Activated gamma-delta T cell treated with anti-CD3 and anti-CD28 coated beads, Interleukin-2, amount 50 U/mL, for 16 hours (primary cell): ENCODE measurements around the gene WDR18.
"Not testable (repeated sequence)": the region's sequence is repeated elsewhere in the genome, so short reads cannot be mapped to it uniquely, and the experiment has no call there.

Source experiments
- DNase-seq: peaks from one replicate; pipeline ENCODE4 v3.0.0-alpha.2; 2020; ENCODE audit warnings: low read depth

The WDR18 gene

DNA sequence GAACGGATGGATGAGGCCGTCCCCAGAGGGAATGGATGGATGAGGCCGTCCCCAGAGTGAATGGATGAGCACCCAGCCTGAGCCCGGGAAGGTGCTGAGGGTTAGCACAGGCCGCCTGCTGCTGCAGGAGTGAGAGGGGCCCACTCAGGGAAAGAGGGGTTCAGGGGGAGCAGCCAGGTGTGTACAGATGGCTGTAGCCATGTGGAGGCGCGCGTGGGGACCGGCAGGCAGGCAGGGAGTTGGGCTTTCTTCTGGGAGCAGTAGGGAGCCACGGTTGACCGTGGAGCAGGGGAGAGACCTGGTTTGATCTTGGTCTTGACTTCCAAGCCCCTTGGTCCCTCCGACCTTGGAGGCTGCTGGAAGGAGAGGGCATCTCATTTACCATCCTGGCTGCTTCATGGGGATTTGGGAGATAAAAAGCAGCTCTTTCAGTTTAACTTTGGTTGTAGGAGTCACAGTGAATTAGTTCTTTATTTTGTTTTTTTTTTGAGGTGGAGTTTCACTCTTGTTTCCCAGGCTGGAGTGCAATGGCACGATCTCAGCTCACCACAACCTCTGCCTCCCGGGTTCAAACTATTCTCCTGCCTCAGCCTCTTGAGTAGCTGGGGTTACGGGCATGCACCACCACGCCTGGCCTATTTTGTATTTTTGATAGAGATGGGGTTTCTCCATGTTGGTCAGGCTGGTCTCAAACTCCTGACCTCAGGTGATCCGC, 33.6 kb upstream of the WDR18 start:
- no peak for DNase-seq

DNA sequence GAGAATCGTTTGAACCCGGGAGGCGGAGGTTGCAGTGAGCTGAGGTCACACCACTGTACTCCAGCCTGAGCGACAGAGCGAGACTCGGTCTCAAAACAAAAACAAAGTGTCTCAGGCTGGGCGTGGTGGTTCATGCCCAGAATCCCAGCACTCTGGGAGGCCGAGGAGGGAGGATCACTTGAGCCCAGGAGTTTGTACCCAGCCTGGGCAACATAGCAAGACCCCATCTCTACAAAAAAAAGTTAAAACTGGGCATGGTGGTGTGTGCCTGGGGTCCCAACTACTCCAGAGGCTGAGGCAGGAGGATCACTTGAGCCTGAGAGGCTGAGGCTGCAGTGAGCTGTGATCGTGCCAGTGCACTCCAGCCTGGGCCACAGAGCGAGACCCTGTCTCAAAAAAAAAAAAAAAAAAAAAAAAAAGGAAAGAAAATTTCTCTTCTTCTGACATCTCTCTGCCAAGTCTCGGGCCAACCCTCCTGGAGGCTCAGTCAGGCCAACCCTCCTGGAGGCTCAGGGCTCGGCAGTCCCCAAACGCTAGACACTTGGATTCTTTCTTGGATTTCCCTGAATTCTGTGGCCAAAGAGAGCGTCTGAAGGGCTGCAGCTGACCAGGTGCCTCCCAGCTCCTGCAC, 32.0 kb upstream of the WDR18 start:
- DNase-seq: no peak

DNA sequence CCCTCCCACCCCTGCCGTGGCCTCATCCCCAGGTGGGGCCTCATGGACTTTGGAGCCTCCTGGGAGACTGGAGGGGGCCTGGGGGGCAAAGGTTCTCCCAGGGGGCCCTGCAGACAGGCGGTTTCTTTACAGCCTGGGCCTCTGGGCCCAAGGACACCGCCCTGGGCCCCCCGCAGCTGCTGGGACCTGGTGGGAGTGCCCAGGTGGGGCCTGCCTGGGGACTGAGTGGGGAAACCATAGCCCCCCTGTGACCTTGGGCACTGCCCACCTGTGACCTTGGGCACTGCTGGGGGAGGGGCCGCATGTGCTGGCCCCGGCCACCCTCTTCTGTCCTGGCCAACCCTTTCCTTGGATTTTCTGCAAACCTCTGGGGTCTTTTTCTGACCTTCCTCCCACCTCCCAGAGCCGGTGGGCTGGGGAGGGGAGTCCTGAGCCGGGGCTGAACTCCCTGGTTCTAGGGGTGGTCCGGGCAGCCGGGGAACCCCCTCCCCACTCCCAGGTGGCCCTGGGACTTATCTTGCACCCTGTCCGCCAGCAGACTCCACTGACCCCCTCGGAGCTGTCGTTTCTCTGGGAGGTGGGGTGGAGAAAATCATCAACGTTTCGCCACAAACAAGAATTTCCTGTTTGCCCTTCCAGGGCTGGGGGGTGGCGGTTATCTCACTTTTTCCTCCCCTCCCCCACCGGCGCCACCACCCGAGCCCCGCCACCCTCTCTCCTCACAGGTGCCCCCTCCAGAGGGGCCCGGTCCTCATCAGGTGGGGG, 31.3 kb upstream of the WDR18 start:
- DNase-seq: no peak

DNA sequence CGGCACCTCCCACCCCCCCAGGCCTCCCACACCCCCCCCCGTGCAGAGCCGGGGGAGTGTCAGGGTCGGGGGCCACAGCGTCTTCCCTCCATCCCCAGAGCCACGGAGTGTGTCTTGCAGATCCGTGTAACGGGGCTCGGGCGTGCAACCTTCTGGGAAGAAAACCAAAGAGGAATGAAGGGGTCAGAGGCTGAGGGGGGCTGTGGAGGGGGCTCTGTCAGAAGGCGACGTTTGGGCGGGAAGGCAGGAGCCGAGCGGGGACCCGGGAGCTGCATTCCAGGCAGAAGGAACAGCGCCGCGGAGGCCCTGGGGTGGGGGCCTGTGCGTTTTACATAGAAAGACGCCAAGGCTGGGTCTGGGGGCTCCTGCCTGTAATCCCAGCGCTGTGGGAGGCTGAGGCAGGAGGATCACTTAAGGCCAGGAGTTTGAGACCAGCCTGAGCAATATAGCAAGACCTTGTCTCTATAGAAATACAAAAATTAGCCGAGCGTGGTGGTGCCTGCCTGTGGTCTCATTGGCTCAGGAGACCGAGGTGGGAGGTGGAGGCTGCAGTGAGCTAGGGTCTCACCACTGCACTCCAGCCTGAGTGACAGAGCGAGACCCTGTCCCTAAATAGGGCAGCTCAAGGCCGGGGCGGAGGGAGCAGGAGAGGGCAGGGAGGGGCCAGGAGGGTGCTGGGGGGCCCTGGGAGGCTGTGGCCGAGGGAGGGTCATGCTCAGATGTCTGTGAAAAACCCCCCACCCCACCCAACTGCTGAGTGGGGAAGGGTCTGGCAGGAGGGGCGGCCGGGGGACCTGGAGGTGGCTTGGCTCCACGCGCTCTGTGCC, 30.5 kb upstream of the WDR18 start:
- DNase-seq: no peak

DNA sequence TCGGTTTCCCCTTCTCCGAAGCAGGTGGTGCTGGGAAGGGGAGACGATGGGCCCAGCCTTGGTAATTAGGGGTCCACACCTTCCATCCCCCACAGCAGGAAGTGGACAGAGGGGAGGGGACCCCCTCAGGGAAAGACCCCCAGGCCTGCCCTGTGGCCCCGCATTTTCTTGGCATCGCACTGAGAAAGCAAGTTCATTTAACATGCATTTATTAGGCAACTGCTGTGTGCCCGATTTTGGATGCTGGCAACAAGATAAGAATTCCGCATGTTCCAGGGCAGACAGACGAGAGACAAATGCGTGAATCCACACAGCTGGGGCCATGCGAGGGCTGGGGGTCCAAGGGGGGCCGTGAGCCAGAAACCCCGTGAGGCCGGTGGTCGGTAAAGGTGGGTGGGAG, 29.9 kb upstream of the WDR18 start:
- DNase-seq: no peak

DNA sequence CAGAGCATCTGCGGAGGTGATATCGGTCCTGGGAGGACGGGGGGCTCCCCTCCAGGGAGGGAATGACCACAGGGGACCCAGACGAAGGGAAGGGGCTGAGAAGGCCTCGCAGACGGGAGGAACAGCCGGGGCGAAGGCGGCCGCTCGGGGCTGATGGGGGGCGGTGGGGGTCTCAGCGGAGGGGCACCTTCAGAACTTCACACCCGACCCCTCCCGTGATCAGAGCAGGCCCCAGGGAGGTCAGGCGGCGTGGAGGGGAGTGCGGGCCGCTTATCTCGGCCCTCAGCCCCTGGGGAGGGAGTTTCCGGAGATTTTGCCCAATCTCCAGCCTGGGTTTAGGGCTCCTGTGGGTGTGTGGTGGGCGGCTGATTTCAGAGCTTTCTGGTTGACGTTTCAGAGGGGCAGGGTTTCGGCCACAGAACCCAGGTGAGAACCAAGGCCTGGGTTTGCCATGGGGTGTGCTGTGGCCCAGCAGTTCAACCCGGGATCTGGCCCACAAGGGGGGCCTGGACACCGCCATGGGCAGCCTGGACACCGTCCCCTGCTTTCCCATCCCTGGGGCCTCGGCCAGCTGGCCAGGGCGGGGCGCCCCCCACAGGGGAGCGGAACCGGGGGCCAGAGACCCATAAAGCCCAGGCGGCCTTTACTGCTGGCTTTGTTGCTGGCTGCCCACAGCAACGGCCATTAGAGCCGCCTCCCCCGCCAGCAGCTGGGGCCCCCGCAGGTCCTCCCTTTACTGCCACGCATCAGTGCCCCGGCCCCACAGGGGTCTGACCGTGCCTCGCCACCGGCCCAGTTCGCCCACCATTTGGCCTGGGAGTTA, 29.3 kb upstream of the WDR18 start:
- DNase-seq: no peak

DNA sequence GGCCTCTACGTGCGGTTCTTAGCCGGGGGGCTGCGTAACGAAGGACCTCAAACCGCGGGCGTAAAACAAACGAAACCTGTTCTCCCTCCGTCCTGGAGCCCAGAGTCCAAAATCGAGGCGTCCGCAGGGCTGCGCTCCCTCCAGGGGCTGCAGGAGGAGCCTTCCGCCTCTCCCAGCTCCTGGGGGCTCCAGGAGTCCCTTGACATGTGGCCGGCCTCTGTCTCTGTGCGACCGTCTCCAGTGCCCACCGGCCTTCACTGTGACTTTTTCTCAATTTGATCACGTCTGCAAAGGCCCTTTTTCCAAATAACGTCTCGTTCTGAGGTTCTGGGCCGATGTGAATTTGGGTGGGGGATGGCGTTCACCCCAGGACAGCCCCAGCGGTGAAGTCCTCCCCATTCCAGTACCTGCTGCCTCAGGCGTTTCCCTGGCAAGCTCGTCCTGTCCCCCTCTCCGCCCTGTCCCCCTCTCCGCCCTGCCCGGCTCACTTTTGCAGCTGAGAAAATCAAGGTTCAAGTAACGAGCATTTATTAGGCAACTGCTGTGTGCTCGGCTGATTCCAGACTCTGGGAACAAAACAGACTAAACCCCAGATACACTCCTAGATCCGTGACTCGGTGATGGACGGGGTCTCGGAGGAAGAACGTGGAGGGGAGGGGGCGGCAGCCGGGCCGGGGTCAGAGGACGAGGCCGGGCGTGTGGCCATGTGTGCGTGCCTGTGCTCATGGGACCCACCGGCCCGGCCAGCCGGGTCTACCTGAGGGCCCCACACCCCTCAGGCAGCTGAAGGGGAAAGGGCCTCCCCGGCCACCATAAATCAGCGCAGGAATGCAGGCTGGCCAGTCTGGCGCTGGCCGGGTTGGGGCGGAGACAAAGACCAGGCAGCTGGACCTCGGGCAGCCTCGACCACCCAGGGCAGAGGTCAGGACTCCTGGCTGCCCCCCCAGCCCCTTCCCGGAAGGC, 28.1 kb upstream of the WDR18 start:
- no peak for DNase-seq

DNA sequence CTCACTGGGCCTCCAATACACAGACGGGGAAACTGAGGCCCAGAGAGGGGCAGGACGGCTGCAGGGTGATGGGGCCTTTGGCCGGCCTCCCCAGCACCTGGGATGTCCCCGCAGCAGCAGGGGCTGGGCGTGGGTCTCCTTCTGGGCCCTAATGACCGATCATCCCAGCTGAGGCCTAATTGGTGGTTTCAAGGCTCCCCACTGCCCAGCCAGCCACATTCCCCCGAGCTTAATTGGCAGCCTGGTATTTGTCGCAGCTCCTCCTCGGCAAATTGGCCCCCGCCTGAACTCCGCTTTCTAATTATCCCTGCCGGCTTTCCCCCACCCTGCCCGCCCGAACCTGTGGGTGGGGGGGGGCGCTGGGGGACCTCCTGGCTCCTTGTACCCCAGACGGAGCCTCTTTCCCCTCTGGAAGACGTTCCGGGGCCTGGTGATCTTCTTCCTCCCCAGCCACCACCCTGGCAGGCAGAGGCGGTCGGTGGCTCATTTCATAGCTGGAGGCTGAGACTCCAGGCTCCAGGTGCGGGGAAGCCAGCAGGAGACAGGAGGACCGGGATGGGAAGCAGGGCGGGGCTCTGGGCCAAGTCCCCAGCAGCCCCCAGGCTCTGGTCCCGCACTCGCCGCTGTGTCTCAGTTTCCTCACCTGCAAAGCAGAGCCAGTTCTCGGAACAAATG, 27.2 kb upstream of the WDR18 start:
- DNase-seq: no peak

DNA sequence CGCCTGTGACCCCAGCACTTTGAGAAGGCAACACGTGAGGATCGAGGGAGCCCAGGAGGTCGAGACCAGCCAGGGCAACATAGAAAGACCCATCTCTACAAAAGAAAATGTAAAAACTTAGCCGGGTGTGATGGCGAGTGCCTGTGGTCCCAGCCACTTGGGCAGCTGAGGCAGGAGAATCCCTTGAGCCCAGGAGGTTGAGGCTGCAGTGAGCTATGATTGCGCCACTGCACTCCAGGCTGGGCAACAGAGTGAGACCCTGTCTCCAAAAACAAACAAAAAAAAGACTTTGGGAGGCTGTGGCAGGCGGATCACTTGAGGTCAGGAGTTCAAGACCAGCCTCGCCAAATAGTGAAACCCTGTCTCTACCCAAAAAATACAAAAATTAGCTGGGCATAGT, 26.6 kb upstream of the WDR18 start:
- DNase-seq: not testable (repeated sequence)

DNA sequence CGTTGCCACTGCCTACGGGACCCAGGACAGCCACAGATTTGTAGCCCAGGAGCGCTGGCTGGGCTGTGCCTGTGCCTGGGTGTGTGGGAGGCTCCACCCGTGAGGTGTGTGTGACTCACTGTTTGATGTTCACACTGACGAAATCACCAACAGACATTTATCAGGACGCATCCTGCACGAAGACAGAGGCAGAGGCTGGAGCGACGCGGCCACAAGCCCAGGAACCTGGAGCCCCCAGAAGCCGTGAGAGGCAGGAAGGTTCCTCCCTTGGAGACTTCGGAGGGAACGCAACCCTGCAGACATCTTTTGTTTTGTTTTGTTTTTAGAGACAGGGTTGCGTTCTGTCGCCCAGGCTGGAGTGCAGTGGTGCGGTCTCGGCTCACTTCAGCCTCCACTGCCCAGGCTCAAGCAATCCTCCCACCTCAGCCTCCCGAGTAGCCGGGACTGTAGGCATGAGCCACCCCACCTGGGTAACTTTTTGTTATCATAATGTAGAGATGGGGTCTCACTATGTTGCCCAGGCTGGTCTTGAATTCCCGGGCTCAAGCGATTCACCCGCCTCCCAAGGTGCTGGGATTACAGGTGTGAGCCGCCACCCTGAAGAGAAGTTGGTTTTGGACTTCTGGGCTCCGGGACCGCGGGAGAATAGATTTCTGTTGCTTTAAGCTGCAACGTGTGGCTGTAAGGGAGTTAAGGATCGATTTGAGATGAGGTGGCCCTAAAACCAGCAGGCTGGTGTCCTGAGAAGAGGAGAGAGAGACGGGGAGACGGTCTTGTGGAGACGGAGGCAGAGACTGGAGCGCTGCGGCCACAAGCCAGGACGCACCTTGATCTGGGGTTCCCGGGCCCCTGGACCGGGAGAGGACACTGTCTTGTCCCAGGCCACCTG, 24.9 kb upstream of the WDR18 start:
- DNase-seq: no peak

DNA sequence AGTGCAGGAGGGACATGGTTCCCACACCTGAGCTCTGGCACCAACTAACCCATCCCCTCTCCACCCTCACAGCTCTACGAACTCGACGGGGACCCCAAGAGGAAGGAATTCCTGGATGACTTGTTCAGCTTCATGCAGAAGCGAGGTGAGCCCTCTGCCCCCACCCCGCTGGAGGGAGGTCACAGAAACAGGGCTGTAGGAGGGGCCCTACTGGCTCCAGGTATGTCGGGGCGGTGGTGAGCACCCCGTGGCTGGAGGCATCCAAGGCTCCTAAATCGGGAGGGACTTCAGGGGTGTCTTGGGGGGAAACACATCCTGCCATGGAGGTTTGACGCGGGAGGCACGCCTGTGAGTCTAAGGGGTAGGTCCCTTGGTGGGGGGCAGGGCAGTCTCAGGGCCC, 24.1 kb upstream of the WDR18 start:
- no peak for DNase-seq

DNA sequence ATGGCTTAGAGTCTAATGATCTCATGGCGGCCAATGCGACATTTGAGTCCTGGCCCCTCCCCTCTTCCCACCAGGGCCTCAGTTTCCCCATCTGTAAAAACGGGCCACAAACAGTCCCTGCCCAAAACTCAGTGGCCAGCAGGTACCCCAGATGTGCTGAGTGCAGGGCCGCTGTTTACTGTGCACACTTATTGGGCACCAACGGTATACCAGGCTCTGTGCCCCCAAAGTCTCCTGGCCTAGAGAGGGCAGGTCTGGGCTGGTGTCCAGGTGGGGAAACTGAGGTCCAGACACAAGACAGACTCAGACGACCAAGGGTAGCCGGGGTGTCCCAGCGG, 23.6 kb upstream of the WDR18 start:
- DNase-seq: no peak

DNA sequence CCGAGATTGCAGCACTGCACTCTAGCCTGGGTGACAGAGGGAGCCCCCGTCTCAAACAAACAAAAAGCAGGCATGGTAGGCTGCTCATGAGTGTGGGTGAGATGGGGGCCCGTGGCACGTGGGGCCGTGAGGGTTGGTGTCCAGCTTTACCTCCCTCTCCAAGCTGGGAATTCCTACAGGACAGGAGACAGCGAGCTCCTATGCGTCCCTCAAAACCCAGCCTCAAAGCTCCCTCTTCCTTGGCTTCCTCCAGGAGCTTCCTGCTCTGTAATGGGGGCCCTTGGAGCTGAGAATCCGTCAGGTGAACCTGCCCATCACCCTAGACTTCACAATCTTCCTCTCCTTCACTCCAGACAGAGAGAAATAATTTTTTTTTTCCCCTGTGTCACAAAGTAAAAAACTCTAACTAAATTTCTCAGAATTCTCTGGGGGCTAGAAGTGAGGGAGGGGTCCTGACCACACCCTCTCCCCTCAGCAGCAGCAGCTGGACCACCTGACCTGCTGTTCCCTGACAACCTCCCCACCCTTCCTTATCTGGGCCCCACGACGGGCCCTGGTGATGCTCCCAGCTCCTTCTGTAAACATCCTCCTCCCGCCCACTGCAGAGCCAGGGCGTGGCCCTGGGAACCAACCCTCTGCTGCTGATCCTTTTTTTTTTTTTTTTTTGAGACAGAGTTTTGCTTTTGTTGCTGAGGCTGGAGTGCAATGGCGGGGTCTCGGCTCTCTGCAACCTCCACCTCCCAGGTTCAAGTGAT, 22.1 kb upstream of the WDR18 start:
- no peak for DNase-seq

DNA sequence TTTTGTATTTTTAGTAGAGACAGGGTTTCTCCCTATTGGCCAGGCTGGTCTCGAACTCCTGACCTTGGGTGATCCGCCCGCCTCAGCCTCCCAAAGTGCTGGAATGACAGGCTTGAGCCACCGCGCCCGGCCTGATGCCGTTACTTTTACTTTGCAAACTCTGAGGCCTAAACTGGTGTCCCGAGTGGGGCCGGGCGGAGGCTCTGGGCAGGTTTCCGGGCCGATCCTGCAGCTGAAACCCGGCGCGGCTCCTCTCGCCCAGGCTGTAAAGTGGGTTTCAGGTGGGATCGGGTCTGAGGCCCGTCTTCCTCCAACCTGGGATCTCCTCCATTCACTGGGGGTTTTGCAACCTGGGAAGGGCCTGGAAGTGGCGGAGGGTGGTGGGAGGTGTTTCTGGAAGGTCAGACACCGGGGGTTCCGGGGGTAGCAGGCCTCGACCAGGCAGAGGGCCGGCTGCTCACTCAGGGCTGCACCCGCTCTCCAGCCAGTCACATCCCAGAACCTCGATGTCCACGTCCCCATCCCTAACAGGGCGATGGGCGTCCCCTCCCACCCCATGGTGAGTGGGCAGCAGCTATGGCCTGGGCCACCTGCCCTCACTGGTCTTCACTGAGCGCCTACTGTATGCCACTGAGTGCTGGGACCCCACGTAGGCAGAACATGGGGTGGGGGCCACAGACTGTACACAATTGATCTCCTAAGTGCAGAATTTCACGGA, 21.3 kb upstream of the WDR18 start:
- no peak for DNase-seq

DNA sequence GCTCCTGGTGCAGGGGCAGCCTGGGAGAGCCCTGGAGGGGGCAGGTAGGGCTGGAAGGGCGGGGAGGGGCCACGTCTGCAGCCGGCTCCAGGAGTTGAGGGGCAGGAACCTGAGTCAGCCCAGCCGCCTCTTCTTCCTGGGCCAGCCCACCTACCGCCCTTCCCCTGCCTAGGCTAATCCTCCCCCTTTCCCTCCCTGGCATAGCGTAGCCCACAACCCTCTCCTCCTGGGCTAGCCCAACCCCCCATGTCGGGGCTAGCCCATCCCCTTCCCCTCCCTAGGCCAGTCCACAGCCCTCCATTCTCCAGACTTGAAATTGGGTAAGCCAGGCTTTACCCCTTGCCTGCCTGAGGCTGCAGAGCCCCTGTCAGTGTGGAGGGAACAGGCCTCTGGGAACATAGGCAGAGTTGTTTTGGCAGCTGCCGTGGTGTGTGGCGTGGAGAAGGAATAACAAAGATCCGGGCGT, 20.6 kb upstream of the WDR18 start:
- DNase-seq: no peak

DNA sequence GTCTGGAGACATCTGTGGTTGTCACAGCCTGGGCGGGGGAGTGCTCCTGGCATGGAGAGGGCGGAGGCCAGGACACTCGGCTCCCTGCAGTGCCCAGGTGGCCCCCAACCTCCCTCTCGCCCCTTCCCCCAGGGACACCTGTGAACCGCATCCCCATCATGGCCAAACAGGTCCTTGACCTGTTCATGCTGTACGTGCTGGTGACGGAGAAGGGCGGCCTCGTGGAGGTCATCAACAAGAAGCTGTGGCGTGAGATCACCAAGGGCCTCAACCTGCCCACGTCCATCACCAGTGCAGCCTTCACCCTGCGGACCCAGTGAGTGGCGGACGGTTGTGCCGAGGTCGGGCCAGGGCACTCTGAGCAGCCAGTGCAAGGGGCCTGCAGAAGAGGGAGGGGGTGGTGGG, 20.0 kb upstream of the WDR18 start:
- no peak for DNase-seq
